ENCODE data around the gene NRARP.

DNA sequence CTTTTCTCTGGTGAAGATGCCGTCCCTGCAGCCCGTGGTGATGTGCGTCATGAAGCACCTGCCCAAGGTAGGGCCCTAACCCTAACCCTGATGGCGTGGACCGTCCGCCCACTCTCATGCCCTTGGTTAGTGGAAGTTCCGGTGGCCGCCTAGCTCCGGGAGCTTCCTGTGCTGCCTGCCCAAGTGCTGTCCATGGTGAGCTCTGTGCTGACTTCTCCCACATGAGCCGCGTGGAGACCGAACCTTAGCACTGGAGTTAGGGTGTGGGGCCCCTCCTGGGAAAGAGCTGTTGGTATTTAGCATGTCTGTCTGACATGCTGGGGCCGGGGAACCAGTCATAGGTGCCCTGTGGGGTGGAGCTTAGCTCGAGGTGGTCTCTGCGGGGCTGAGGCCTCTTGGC, 45.7 kb downstream of the NRARP start:
- TF ChIP-seq, protein P1, sequence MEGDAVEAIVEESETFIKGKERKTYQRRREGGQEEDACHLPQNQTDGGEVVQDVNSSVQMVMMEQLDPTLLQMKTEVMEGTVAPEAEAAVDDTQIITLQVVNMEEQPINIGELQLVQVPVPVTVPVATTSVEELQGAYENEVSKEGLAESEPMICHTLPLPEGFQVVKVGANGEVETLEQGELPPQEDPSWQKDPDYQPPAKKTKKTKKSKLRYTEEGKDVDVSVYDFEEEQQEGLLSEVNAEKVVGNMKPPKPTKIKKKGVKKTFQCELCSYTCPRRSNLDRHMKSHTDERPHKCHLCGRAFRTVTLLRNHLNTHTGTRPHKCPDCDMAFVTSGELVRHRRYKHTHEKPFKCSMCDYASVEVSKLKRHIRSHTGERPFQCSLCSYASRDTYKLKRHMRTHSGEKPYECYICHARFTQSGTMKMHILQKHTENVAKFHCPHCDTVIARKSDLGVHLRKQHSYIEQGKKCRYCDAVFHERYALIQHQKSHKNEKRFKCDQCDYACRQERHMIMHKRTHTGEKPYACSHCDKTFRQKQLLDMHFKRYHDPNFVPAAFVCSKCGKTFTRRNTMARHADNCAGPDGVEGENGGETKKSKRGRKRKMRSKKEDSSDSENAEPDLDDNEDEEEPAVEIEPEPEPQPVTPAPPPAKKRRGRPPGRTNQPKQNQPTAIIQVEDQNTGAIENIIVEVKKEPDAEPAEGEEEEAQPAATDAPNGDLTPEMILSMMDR (IDR thresholded peaks at IDR 0.05): no peak
- no peak for TF ChIP-seq POLR2A (IDR thresholded peaks at IDR 0.05)
